Left renal cortex interstitium (tissue), 4 donors: Measurements from ENCODE around the gene SLC4A3. TPM values are rescaled to one million over a fixed set of nuclear protein-coding genes. Genes with fewer than 3 reads are reported as not detected.

ENCODE experiments used
- DNase-seq, 4 donors: peaks; one replicate each; pipeline ENCODE4 v3.0.0-alpha.2; 2013; ENCODE audit warnings: low read depth in 4 of 4, low spot score in 2 of 4, missing footprints in 1 of 4
- polyA plus RNA-seq, 4 donors: library from polyadenylated mRNA; unstranded; fragments of 120-200 nt; gene quantifications; one replicate each; pipeline ENCODE4 v1.2.1, GENCODE V29; 2013; ENCODE audit not compliant: insufficient read length in 4 of 4

Gene SLC4A3
- polyA plus RNA-seq, 4 donors, result 7.6 to 14.2 (median 10.8) TPM

DNA sequence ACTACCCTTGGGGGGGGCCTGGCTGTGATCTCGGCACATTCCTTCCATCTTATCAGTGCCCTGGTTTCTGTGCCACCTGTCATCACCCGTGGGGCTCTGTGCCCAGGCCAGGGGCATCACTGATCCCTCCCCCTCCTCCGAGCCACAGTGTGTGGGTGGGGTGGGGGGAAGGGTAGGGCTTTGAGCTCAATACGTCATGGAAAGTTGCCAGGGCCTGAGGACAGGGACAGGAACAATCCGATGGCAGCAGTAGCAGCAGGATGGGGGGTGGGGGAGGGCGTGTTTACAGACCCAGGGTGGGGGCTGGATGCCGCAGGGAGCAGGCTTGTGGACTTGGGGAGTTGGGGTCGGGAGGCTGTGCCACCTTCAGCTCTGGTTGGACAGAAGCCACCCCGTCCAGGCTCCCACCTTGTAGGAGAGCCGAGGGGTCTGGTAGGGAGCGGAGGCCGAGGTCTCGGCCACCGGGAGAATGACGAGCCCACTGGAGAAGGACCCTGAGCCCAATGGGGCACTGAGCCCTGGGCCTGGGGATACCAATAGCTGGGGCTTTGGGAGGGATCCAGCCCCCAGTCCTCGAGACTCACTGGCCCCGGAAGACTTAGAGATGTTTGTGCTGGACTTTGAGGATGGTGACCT, 3.5 kb downstream of the SLC4A3 start:
- no peak for DNase-seq

DNA sequence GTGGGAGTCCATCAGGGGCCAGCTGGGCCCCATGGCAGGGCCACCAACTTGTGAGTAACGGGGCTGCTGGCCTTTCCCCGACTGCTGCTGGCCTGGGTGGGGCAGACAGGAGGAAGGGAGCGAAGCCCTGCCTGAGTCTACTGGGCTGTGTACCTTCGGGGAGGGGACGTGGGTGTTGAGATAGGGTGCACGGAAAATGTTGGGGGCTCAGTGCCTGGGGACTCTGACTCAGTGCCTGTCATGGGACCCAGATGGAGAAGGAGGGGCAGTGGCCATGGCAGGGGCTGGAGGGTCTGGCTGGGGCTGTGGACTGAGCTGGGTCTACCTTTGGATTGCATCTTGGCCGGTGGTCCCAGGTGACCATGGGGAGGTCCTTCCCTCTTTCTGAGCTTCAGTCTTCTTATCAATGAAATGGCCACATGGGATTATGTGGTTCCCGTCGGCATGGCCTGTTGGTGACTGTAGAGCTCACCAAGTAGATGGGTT, 4.0 kb downstream of the SLC4A3 start:
- no peak for DNase-seq

DNA sequence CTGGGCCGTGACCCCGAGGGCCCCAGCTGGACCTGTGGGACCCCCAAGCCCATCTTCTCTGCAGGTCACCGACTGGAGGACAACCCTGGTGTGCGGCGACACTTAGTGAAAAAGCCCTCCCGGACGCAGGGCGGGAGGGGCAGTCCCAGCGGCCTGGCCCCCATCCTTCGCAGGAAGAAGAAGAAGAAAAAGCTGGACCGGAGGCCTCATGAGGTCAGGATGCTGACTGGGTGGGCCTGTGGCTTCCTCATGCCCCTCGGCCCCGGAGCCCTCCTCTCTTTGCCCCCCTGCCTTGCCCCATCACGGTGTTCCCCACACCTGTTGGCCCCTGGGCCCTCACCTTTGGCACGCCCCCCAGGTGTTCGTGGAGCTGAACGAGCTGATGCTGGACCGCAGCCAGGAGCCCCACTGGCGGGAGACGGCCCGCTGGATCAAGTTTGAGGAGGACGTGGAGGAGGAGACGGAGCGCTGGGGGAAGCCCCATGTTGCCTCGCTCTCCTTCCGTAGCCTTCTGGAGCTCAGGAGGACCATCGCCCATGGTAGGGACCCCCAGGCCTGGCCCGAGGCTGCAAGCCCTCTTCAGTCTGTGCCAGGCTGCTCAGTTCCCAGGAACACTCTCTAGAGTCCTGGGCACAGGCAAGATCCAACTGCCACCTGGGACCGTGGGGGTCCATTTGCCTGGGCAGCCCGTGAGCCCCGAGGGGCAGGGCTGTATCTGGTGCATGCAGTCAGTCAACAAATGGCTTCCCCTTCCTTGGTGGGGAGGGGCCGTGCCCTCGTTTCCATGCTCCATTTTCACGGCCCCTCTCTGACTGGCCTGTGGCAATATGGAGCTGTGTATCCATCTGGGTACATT, 4.7 kb downstream of the SLC4A3 start:
- no peak for DNase-seq

DNA sequence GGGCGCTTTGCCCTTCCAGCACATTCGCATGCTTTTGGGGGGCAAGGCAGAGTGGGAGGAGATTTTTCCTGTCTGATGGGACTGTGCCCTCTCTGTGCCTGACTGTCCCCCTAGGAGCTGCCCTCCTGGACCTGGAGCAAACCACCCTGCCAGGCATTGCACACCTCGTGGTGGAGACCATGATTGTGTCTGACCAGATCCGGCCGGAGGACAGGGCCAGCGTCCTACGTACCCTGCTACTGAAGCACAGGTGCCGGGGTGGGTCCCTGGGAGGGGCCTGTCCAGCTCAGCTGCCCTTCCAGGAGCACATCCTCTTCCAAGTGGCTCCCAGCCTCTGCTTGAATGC, 5.3 kb downstream of the SLC4A3 start:
- no peak for DNase-seq

DNA sequence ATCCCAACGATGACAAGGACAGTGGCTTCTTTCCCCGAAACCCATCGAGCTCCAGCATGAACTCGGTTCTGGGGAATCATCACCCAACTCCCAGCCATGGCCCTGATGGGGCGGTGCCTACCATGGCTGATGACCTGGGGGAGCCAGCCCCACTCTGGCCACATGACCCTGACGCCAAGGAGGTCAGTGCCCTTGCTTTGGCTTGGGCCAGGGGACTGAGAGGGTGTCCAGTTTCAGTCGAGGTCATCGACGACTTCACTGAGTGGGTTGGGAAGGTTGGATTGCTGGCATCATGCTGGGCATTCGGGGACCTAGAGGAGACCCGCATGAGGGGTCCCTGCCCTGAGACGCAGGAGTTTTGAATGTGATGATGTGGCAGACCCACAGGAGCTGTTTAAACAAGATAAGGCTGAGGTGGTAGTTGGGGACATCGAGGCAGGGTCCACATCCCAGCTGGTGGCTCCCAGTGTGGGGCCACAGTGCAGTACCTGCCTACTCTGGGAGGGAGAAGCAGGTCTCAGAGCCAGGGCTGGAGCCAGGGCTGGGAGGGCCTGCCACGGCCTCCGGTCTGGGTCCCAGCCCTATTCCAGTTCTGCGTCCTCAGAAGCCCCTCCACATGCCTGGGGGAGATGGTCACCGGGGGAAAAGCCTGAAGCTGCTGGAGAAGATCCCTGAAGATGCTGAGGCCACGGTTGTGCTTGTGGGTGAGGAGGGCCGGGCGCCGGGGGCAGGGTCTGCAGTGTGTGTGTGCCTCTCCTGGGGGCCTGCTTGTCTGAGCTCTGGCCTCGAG, 6.0 kb downstream of the SLC4A3 start:
- no peak for DNase-seq

DNA sequence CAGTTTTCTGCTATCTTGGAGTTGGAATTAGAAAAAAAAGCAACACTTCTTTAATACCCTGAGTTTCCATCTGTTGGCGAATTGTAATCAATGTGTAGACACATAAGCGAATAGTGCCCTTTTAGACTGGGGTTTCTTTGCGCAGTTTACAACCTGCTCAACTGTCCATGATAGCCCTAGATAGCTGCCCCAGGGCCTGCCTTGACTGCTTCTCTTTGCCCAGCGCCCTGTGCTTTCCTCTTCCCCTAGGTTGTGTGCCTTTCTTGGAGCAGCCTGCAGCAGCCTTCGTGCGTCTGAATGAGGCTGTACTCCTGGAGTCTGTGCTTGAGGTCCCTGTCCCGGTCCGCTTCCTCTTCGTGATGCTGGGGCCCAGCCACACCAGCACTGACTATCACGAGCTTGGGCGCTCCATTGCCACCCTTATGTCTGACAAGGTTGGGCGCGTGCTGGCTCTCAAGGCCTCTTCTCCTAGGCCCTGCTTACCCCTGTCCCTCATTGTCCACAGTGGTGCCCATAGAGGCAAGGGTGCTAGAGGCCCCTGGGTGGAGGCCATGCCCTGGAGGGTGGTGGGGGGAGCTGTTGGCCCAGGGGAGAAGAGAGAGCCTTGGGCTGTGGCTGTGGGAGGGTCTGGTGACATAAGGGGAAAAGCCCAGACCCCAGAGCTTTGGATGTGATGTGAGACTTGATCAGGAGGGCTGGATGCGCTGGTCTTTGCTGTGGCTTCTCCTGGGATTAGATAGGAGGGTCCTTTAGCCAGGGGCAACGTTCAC, 6.9 kb downstream of the SLC4A3 start:
- DNase-seq, result no peak

DNA sequence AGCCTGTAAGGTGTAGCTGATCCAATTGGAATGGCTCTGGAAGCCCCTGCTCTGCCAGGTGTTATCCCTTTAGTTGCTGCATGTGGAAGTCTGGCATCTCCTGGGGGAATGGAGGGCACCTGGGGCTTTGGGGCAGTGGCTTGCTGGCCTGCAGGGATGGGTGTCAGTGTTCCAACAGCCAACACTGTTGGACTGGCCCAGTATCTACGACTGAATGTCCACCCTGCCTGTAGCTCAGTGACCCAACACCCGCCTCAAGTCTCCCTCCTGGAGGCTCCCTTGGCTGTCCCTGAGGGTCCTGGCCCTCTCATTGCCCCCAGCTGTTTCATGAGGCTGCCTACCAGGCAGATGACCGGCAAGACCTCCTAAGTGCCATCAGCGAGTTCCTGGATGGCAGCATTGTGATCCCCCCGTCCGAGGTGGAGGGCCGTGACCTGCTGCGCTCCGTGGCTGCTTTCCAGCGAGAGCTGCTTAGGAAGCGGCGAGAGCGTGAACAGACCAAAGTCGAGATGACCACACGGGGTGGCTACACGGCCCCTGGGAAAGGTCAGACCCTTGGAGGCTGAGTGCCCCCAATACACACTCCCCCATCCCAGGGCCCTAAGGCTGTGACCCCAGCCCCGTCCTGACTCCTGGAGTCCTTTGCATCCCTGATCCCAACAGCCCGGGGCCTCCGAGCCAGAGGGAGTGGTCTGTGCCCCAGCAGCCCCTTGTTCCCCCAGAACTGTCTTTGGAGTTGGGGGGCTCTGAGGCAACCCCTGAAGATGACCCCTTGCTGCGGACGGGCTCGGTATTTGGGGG, 7.7 kb downstream of the SLC4A3 start:
- no peak for DNase-seq

DNA sequence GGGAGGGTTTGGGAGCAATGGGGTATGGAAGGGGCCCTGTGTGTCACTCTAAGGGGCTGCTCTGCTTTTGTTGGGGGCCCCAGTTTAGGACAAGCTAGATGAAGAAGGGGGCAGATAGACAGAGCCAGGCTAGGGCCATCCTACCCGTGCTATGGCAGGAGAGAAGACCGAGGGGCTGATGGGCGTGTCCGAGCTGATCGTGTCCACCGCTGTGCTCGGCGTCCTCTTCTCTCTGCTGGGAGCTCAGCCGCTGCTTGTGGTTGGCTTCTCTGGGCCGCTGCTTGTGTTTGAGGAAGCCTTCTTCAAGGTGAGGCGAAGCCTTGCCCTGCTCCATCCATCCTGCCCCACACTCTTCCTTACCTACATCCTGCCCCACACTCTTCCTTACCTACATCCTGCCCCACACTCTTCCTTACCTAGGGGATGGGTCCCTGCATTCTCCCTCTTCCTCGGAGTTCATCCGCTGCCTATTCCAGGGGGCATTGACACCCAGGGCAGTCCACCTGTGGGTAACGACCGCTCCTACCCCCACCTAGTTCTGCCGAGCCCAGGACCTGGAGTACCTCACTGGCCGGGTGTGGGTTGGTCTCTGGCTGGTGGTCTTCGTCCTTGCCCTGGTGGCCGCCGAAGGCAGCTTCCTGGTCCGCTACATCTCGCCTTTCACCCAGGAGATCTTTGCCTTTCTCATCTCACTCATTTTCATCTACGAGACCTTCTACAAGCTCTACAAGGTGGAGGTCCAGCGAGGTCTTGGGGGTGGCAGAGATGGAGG, 8.9 kb downstream of the SLC4A3 start:
- no peak for DNase-seq

DNA sequence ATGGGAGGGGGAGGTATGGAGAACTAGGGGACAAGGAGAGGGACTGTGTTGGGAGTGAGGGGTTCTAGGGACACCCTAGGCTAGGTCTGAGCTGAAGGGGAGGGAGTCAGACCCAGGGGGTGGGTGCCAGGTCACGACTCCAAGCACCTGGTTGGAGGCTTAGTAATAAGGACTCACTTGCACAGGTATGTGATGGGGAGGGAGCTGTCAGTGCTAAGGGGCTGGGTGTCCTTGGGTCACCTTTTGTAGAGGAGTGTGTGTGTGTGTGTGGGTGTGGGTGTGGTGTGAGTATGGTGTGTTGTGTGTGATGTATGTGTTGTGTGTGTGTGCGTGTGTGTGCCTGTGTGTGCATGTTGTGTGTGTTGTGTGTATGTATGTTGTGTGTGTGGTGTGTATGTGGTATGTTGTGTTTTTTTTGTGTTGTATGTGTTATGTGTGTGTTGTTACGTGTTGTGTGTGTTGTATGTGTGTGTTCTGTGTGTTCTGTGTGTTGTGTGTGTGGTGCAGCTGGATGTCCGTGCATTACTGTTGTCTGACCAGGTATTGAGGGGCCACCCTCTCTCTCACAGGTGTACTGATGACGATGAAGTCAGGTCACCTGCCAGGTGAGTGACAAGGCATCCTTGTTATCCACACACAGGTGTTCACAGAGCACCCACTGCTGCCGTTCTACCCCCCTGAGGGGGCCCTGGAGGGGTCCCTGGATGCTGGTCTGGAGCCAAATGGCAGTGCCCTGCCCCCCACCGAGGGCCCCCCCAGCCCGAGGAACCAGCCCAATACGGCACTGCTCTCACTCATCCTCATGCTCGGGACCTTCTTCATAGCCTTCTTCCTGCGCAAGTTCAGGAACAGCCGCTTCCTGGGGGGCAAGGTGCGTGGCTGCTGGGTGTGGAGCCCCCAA, 9.8 kb downstream of the SLC4A3 start:
- DNase-seq, result no peak

DNA sequence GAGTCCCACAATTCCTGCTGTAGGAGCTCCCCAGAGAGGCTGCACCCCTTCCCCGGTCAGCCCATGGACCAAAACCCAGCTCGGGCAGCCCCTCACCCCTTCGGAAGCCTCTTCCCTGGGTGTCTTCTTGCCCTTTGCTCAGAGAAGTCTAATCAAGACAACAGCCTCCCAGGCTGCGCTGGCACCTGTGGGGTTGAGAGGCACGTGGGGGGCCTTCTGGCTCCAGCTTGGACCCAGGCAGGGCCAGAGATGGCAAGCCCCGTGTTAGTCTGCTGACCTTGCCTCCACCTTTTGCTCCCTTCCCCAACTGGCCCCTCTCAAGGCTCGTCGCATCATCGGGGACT, 10.4 kb downstream of the SLC4A3 start:
- no peak for DNase-seq

DNA sequence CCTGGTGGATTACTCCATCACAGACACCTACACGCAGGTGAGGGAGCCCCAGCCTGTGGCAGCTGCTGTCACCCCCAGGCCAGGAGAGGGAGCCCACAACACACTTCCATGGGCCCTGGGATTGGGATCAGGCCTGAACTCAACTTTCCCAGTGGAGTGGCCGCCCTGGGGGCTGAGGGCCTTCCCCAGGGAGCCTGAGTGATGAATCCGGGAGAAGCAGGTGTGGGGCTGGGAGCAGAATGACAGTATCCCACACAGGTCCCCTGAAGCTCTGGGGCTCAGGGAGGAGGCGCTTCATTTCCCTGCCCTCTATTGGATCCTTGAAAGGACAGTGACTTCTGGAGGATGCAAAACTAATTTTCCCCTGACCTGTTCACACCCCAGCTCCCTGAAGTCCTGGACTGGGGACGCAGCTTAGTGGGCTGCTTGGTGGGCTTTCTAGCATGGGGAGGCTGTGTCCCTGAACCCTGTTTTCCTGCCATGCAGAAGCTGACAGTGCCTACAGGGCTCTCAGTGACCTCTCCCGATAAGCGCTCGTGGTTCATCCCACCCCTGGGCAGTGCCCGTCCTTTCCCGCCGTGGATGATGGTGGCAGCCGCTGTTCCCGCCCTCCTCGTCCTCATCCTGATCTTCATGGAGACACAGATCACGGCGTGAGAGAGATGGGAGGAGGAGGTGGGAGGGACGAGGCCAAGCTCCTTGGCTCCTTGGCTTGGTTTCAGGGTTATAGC, 11.0 kb downstream of the SLC4A3 start:
- DNase-seq, result no peak

DNA sequence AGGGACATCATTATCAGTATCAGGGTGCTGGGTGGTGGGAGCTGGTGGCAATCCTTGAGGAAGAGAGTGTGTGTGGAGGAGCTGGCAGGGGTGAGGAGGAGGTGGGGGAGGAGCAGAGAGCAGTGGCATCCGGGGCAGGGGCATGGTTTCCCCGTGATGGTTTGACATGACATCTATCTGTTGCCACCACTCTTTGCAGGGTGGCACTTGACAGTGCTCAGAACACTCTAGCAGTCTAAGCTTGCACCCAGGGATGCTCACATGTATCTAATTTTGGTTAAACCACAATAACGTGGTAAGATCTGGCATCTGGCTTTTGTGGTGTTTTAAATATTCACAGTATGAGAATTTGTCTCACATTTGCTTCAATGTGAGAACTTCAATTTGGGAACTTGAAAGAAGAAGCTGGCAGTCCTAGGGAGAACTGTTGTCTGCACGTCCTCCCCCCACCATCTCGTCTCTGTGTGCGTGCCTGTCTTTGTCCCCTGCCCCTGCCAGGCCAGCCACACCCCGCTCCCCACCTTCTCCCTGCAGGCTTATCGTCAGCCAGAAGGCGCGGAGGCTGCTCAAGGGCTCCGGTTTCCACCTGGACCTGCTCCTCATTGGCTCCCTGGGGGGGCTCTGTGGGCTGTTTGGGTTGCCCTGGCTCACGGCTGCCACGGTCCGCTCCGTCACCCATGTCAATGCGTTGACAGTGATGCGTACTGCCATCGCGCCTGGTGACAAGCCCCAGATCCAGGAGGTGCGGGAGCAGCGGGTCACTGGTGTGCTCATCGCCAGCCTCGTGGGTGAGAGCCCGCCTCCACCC, 11.7 kb downstream of the SLC4A3 start:
- DNase-seq, result no peak

DNA sequence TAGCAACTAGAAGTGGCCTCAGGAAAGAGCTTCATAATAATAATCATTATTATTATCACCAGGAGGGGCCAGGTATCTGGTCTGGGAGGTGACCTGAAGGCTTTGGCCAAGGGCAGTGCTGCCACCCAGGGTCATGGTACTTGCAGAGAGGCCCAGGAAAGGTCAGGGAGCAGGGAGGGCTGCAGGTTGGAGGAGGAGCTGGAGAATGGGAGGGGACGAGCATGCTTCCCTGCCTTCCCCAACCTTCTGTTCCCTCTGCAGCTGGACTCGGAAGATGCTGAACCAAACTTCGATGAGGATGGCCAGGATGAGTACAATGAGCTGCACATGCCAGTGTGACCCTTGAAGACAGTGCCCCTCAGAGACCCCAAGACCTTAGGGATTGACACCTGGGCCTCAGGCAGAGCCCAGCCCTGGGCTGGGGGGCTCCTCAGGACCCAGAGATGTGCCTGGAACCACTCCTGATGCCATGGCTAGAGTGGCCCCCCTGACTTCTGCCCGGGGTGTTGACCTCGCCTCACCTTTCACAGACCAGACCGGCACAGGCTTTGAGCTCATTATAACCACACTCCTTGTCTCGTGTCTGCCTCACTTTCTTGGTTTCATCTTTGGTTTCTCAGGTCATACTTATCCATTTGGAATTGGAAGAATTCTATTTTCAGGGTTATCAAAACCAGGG, 14.1 kb downstream of the SLC4A3 start:
- DNase-seq, result no peak

DNA sequence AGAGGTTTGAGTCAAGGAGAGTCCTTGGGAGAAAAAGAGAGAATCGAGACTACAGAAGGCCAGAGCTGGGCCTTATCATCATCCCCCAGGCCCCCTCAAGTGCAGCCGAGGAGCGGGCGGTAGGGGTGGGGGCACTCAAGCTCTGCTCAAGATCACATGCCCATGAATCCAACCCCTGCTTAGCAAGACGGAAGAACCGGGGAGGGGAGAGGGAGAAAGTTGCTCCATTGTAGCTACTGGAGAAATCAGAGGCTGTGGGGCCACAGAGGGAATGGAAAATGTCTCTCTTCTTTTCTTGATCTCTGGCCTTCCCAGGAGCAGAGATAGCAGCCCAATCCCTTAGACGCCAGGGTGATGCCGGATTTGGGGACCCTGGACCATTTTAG, 14.6 kb downstream of the SLC4A3 start:
- DNase-seq, result no peak

DNA sequence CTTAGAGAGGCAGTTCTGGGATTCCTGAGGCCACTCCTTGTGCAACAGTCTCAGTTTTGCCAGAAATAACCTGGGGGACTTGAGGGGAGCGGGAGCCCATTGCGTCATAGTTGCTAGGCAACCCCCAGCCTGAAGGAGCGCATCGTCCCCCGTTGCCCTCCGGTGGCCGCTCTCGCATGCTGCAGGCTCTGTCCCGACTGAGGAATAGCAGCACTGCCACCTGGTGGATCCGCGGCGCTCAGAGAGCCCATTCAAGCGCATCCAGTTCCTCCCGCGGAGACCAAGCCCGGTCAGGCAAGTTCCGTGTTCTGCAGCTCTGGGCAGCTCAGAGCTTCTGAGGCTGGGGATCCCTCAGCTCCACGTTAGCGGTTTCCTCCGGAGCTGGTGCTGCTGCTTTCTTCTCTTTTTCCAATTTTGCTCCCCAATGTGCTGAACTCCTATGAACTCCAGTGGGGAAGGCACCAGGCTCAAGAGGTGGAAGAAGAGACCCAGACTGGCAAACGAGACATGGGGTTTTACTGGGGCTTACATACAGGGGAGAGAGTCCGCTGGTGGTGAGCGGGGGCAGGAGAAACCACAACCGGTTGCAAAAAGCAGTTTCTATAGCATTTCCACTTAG, 15.1 kb downstream of the SLC4A3 start:
- DNase-seq, result peak; percentile 73 to 92 (median 84)

DNA sequence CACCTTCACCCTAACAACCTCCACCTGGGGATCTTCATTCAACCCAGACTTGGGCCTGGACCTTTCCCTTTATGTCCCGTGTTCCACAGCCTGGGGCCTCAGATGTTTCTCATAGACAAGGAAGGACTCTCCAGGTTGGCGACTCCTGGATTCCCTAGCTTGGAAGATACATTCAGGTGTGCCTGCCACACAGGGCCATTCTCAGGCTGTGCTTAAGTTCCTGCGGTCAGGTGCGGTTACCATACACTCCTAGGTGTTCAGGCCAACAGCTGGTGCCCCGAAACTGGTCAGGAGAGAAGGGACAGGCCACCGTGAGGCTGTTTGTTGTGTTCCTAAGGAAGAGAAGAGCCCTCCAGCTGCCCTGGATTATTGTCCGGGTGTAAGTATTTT, 15.6 kb downstream of the SLC4A3 start:
- no peak for DNase-seq
